HL-60 (cell line): ENCODE results near the gene BMPR2.
"Not testable (repeated sequence)": the region's sequence is repeated elsewhere in the genome, so short reads cannot be mapped to it uniquely, and the experiment has no call there.

Source experiments
- CTCF ChIP-seq: IDR thresholded peaks from one replicate; pipeline ENCODE4 v1.5.1; 2011; ENCODE audit warnings: low read length, control low read depth, inconsistent platforms; ENCODE audit not compliant: insufficient read depth
- GABPA ChIP-seq: IDR thresholded peaks from 2 replicates; pipeline ENCODE4 v1.6.1; 2012; ENCODE audit warnings: low read depth
- TF ChIP-seq, protein P1 (sequence below): IDR thresholded peaks from 2 replicates; pipeline ENCODE4 v1.6.1; 2012; ENCODE audit warnings: low read depth; ENCODE audit not compliant: insufficient replicate concordance

GRCh38 chr2:202546499-202547141 lies 170.5 kb downstream of the BMPR2 start:
- TF ChIP-seq GABPA, CTCF: not testable (repeated sequence)
- TF ChIP-seq, protein P1, sequence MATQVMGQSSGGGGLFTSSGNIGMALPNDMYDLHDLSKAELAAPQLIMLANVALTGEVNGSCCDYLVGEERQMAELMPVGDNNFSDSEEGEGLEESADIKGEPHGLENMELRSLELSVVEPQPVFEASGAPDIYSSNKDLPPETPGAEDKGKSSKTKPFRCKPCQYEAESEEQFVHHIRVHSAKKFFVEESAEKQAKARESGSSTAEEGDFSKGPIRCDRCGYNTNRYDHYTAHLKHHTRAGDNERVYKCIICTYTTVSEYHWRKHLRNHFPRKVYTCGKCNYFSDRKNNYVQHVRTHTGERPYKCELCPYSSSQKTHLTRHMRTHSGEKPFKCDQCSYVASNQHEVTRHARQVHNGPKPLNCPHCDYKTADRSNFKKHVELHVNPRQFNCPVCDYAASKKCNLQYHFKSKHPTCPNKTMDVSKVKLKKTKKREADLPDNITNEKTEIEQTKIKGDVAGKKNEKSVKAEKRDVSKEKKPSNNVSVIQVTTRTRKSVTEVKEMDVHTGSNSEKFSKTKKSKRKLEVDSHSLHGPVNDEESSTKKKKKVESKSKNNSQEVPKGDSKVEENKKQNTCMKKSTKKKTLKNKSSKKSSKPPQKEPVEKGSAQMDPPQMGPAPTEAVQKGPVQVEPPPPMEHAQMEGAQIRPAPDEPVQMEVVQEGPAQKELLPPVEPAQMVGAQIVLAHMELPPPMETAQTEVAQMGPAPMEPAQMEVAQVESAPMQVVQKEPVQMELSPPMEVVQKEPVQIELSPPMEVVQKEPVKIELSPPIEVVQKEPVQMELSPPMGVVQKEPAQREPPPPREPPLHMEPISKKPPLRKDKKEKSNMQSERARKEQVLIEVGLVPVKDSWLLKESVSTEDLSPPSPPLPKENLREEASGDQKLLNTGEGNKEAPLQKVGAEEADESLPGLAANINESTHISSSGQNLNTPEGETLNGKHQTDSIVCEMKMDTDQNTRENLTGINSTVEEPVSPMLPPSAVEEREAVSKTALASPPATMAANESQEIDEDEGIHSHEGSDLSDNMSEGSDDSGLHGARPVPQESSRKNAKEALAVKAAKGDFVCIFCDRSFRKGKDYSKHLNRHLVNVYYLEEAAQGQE = not testable (repeated sequence)
